SH-SY5Y (cell line): ENCODE results near the gene FKBP7.

ENCODE experiments used
- GATA2 ChIP-seq: IDR thresholded peaks from 2 replicates; pipeline ENCODE4 v1.6.1; 2011; ENCODE audit warnings: mild to moderate bottlenecking, low read depth, low read length
- GATA3 ChIP-seq: IDR thresholded peaks from 2 replicates; pipeline ENCODE4 v1.6.1; 2011; ENCODE audit warnings: low read depth, mild to moderate bottlenecking, low read length, moderate library complexity

FKBP7 gene

DNA sequence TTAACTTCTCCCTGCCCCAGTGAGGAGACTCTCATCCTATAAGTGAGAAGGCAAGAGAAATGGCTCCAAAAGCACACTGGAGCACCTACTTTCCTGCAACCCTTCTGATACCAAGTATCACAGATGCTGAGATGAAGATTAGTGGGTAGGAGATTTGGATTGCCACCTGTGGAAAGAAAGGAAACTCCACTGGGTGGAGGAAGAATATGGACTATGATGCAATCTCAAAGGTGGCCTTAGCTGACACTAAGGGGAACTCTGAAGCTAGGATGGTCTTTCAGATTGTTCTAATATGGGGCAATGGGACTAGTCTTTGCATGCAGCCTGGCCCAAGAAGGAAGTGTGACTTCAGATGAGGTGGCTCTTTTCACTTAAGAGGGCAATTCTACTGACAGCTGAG lies 49.1 kb downstream of the FKBP7 start:
- TF ChIP-seq GATA2, result no peak
- TF ChIP-seq GATA3, result no peak

DNA sequence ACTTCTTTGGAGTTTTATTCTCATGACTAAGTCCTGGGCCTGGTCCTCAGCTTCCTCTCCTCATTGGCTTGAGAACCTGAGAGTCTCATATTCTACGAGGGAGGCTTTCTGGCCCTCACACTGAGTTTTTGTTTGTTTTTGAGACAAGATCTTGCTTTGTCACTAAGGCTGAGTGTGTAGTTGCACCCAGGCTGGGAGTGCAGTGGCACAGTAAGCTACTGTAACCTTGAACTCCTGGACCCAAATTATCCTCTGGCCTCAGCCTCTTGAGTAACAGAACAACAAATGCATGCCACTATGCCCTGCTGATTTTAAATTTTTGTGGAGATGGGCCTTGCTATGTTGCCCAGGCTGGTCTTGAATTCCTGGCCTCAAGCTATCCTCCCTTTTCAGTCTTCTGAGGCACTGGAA lies 50.0 kb downstream of the FKBP7 start:
- no peak for TF ChIP-seq GATA2
- TF ChIP-seq GATA3, result no peak

DNA sequence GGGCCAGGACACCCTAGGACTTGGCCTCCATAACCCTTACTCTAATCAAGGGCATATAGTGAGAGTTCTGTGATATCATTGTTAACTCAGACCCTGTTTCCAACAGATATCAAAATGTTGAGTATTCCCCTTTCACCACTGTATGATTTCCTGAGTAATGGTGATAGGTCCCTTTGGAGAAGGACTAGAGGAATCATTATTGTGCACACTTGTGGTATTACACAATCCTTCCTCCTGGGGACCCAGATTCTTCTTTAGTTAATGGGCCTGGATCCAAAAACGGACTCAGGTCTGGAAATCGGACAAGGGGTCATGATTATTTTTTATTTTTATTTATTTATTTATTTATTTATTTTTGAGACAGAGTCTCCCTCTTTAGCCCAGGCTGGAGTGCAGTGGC lies 50.9 kb downstream of the FKBP7 start:
- TF ChIP-seq GATA2 (no peak), GATA3 (no peak)

DNA sequence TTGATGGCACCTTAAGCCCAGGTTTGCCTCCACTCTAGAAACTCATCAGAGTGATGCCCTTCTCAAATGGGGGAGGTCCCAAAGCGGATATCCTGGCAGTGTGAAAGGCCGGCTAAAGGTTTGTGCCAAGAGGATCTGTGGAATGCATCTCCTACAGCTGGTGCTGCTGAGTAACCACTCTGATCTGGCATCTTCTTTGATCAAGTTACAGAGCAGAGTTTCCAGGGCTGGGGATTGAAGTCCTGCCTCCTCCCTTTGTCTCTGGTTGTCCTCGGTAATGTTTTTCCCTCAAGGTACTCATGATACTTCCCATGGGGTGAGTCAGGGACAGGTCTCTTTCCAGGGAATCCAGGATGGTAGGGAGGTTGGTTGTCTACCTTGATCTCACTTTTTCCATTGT lies 52.0 kb downstream of the FKBP7 start:
- TF ChIP-seq GATA2, result no peak
- TF ChIP-seq GATA3, result no peak

DNA sequence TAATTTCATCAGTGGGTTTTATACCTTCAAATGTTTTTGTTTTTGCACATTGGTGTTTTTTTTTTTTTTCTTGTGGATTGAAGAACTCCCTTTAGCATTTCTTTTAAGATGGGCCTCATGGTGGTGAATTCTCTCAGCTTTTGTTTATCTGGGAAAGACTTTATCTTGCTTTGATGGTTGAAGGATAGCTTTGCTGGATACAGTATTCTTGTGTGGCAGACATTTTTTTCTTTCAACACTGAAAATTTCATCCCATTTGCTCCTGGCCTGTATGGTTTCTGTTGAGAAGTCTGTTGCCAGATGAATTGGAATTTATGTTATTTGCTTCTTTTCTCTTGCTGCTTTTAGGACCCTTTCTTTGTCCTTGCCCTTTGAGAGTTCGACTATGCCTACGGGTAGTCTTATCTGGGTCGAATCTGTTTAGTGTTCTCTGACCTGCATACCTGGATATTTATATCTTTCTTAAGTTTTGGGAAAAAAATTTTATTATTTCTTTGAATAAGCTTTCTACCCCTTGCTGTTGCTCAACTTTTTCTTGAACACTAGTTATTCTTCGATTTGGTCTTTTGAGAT lies 53.1 kb downstream of the FKBP7 start:
- no peak for TF ChIP-seq GATA2
- TF ChIP-seq GATA3, result no peak

DNA sequence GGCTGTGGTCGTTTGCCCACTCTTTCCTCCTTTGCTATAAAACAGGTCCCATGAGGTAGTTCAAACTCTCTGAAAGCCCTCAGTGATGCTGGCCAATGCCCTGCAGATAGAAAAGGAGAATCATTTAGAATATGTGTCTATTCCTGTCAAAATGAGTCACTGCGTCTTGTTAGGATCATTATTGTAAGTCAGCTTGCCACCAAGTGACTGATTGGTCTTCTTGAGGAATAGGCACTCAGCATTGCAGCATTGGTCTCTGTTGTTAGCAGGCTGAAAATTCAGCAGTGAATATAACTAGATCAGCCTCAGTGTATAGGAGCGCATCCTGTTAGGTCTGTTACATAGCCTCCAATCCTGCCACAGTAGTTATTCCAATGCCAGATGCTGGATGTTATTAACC lies 56.3 kb downstream of the FKBP7 start:
- TF ChIP-seq GATA2 (no peak), GATA3 (no peak)

DNA sequence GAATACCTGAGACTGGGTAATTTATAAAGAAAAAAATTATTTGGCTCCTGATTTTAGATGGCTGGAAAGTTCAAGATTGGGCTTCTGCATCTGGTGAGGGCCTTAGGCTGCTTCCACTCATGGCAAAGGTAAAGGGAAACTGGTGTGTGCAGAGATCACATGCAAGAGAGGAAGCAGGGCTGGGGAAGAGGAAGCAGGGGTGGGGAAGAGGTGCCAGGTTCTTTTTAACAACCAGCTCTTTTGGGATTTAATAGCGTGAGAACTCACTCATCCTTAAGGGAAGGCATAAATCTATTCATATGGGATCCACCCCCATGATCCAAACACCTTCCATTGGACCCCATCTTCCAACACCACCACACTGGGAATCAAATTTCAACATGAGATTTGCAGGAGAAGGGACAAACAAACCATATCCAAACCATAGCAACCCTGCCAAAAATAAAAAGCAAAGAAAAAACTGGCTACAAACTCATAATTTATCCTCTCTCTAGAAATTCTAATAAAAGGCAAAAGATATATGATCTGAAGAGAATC lies 57.9 kb downstream of the FKBP7 start:
- no peak for TF ChIP-seq GATA2
- no peak for TF ChIP-seq GATA3

DNA sequence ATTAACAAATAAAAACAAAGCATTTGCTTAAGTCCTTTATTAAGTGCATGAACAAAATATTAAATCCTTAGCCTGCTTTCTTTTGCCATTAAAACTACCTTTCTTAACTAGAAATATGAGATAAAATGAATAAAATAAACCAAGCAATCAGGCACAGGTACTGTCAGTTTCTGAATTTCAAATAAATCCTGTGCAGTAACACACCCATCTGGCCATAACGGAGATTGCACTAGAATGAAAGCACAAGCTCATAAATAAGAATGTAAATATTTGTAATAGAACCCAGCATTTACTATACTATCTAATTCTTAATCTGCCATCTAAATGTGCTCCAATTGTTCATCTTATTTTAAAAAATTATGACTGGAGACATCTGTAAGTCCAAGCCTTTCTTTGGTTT lies 59.3 kb downstream of the FKBP7 start:
- TF ChIP-seq GATA2, result no peak
- no peak for TF ChIP-seq GATA3

DNA sequence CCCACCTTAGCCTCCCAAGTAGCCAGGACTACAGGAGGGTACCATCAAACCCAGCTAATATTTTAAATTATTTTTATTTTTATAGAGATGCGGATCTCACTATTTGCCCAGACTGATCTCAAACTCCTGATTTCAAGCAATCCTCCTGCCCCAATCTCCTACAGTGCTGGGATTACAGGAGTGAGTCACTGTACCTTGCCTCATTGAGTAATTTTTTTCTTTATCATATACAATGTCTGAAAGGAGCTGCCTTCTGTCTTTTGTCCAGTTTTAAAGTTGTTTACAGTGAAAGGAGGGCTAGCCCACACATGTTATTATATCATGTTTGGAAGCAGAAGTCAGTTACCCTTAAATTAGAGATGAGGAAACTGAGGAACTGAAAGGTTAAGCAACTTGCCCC lies 60.0 kb downstream of the FKBP7 start:
- TF ChIP-seq GATA3 (no peak), GATA2 (no peak)

DNA sequence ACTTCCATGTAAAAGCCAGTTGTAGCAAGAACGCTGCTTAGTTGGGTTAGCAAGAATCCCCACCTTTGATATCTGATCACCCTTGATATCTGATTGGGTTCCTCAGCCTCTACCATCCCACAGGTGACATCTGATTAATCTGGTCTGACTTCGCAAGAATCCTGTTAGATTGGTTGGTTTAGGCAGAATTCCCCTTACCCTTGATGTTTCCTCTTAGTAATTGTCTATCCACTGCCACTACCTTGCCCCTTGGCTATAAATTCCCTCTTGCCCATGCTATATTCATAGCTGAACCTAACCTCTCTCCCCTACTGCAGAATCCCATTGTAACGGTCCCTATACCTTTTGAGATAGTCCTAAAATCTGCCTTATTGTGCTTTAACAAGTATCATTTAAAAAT lies 60.5 kb downstream of the FKBP7 start:
- TF ChIP-seq GATA2 (no peak), GATA3 (no peak)

DNA sequence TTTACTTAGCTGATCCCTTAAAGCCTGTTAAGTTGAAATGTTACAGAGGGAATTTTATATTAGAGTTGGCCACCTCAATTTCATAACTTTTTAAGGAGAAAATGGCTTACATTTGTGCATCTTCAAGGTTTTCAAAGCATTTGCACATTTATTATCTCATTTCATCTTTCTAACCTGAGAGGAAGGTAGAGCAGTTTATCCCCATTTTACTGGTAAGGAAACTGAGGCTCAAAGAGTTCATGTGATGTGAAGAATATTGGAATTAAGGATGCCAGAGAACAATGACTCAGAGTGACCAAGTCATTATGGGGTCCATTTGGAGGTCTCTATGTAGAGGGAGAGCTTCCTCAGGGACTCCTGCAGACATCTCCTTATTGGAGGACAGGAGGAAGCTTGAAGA lies 62.4 kb downstream of the FKBP7 start:
- TF ChIP-seq GATA2 (no peak), GATA3 (no peak)

DNA sequence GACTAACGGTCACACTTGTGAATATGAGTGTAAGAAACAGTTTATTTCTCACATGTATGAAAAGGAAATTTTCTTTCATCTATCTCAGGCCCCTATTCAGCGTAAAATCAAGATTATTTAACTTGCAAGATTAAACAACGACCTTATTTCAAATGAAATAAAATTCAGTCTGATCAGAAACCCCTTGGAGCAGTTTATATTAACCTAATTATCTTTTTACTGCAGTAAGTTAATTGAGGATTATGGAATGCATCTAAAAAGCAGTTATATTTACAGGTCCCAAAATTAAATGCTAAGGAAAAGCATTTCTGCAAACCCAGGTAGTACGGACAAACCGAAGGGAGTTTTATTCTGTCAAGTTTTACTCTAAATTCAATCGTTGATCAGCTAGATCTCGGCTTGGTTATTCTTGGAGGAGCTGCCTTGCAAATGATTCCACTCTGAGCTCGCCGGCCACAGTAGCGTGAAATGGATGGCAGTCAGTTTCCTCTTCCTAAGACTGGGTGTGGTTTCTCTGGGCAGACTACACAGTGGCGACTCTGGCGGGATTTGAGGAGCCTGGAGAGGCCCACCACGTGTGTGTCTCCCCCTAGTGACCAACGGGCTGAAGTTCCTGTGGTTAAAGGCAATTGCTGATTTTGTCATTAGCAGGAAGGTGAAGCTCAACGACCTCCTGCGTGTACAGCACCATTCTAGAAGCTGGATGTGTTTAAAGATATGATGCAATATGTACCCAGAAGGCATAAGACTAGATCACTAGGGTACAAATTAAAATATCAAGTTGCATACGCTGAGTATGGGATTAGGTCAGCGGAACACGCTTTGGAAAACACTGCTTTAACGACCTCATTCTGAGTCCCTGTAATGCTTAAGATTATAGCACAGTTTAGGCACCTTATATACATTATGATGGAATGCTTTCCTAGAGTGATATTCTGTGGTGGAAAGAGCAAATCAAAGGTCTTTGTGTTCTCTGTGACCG lies 63.8 kb downstream of the FKBP7 start:
- TF ChIP-seq GATA3, result no peak
- no peak for TF ChIP-seq GATA2
